GM18526 (cell line): ENCODE data around the gene BRINP2.

Experiments
- POLR2A ChIP-seq: IDR thresholded peaks from 3 replicates; pipeline ENCODE4 v1.6.1; 2011; ENCODE audit not compliant: insufficient read length; ENCODE audit errors: extremely low read depth

The BRINP2 gene

DNA sequence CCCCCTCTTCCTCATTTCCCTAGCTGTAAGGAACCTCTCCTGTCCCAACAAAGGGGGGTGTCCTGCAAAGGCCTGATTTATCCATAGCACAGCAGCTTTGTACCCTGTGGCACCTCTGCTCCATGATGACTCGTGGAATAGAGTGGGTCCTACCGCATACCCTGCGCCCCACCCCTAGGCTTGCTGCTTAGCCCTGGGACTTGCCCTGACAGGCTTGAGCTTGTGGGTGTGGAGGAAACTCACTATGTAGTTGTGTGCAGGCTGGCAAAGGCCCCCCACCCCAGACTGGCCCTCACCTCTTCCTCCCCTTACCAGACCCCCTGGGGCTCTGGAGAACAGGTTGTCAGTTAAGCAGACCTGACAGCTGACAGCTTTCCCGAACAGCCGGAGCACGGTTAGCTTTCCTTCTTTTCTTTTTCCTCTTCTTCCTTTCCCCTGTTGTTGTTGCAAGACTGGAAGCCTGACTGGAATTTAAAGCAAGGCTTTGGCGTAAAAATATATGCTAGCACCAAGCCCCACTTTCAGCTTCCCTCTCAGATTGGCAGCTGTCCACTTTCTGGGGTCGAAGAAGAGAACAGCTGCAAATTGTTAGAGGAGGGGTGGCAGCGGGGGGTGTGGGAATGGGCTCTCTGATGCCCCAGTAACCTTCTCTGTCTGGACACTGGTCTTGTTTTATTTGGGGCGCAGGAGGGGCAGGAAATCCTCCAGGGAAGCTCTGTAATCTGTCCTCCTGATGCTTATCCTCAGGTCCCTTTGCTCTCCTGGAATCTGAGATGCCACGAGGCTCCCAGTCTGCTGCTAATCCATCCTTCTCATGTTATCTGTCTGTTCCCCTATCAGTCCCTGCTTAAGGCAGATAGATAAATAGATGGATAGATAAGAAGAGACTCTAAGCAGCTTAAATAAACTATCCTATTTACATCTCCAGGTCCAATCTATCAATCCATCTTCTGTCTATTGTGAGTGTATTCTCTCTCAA is 134.6 kb downstream of the BRINP2 start:
- no peak for TF ChIP-seq POLR2A

- TF ChIP-seq POLR2A, result no peak
Observed at GRCh38 chr1:177306019-177306415, 135.3 kb downstream of the BRINP2 start.

DNA sequence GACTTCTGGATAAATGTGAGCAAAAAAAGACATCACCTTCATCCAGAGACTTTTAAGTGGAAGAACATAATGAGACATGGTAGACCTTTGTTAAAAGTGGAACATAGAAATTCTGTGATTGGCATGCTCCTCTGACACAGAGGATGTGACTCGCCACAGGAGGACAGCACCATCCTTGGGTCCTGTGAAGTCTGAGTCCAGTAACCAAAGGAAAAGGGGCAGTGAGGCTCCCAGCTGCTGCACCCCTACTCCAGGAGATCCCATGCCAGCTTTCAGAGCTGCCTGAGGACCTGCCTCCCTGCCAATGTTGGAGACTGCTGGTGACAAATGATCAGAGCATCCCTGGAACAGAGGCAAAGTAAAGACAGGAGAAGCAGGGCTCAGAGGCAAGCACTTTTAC is 136.2 kb downstream of the BRINP2 start:
- no peak for TF ChIP-seq POLR2A

- TF ChIP-seq POLR2A, result no peak
Observed at GRCh38 chr1:177307771-177308170, 137.0 kb downstream of the BRINP2 start.

DNA sequence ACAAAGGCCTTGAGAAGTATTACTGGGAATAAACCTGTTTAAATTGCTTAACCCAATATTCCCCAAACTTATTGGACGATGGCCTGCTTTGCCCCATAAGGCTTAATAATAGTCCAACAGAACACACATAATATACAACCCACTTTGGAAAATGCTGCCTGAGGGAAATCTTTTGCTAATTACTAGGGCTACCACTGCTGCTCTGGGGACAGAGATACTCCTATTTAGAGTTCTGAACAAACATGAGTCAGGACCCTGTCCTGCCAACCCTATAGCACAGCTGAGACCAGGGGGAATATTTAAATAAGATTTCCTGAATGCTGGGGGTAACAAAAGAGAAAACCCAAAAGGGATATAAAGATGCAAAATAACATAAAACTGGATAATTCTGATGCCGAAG is 139.1 kb downstream of the BRINP2 start:
- TF ChIP-seq POLR2A, result no peak

DNA sequence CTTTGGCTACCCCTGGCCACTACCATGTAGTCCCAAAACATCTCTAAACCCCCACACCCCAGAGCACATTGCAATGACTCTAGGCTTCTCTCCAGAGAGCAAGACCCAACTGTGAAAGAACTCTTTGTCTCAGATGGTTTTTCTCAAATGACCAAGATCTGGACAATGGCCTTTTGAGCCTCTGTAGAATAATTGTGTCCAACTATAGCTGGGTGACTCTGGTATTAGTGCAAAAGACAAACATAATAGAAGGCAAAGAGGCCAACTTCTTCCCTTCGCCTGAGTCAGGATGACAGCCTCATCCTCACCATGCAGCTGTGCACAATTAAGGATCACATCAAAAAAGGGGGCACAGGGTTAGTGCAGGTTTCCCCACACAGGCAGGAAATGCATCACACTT is 139.6 kb downstream of the BRINP2 start:
- no peak for TF ChIP-seq POLR2A

DNA sequence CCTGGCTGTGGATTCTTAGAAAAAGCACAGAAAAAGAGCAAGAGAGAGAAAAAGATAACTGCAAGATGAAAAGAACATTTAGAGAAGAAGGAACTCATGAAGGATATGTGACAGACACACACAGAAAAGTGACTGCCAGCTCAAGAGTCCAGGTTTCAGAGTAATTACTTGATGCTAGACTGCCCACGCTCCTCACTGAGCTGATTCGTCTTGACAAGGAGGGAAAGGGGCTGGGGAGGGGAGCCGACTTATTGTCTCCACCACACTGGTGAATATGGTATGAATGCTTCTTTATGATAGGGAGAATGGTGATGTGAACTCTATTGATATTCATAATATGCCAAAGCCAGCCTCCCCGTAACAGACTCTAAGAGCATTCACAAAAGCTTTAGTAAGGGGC is 140.4 kb downstream of the BRINP2 start:
- TF ChIP-seq POLR2A, result no peak

DNA sequence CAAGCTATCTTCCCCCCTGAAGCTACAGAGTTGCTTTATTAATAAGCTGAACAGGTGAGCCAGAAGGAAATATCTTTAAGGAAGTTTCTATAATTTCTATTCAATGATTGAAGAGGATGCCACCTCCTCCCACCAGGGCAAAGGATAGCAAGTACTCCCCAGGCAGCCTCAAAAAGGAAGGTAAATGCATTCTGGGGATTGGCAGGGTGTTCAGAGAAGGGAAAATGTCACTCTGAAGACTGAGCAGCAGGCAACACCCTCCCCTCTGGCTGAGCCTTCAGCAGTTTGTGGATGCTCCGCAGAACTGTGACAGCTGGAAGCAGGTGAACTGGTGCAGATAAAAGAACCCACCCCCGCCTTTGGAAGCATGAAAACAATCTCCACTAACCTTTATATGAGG is 140.8 kb downstream of the BRINP2 start:
- no peak for TF ChIP-seq POLR2A

DNA sequence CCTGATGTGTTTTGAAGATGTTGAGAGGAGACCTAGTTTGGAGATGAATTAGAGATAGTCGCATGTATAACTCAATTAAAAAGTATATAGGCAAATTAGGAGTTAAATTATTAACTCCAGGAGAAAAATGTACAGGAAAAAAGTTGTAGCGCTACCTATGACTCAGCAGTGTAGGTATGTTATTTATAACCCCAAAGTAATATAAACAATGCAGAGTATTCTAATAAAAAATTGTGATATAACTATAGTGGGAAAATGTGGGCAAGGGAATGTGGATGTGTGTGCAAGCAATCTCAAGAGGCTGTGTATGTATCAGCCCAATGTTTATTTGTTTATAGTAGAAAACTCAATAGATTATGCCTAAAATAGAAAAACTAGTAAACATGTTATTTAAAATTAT is 144.5 kb downstream of the BRINP2 start:
- TF ChIP-seq POLR2A, result no peak

DNA sequence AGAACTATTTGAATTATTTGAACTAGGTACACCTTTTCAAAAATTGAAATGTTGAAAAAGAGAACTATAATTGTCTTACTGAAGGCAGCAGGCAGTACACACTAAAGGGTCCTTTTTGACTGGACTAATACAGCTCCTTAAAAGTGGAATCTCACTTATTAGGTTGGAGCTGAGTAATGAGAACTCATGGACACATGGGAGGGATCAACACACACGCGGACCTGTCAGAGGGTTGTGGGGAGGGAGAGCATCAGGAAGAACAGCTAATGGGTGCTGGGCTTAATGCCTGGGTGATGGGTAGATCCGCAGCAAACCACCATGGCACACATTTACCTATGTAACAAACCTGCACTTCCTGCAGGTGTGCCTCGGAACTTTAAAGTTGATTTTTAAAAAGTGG is 145.0 kb downstream of the BRINP2 start:
- no peak for TF ChIP-seq POLR2A

DNA sequence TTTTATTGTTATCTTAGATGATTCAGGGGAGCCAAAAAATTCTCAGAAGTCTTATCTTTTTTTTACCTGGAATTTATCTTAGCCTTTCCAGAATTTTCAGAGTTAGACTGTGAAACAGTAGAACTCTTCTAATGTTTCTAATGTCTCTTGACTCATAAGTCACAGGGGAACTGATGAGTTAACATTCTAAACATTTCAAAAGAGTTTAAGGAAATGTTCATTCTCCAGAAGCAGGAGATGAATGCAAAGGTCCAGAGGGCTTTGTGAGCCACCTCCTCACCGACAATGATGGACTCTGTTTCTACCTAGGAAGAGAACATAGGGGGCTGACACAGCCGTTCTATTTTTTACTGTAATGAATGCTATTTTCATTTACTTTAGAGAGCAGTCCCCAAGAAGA is 157.5 kb downstream of the BRINP2 start:
- no peak for TF ChIP-seq POLR2A

GRCh38 chr1:177329871-177330270 is 159.1 kb downstream of the BRINP2 start:
- no peak for TF ChIP-seq POLR2A
